ENCODE measurements around the gene GAB1. TPM values are rescaled to one million over a fixed set of nuclear protein-coding genes. Genes with fewer than 3 reads are reported as not detected.

GAB1 gene
- total RNA-seq, 4 donors from 2014 or later = 102 to 129 (median 118) TPM

GRCh38 chr4:143514497-143514896 is 177.8 kb downstream of the GAB1 start:
- Histone ChIP-seq H3K4me3 (peak overlapping the region; percentile 61 to 94), H3K4me1 (peaks cover 3 to 55% (median 10%) of the 10 kb centered on the region in 3 donors), H3K9me3 (no peaks in the 10 kb centered on the region), H3K36me3 (peaks cover 0 to 10% of the 10 kb centered on the region in 2 donors), H3K27ac (peak overlapping the region; percentile 93 to 99 (median 96)), H3K27me3 (no peaks in the 10 kb centered on the region)
- WGBS, 2 donors (ENCODE audit: low coverage in 1 of 2) = 0% methylated on average over 11 to 14 of the region's 18 CpGs
- no peak for TF ChIP-seq EP300 (IDR thresholded peaks at IDR 0.05)
- peak; percentile 6 for TF ChIP-seq POLR2AphosphoS5 (IDR thresholded peaks at IDR 0.05)
- no peak for TF ChIP-seq CTCF (IDR thresholded peaks at IDR 0.05)
- no peak for TF ChIP-seq POLR2A (IDR thresholded peaks at IDR 0.05)
- ATAC-seq = no peak

- Histone ChIP-seq H3K4me3 (peak overlapping the region; percentile 61 to 94), H3K27ac (peak overlapping the region; percentile 93 to 99 (median 96)), H3K4me1 (peaks cover 3 to 59% (median 13%) of the 10 kb centered on the region in 3 donors), H3K9me3 (no peaks in the 10 kb centered on the region), H3K36me3 (peaks cover 0 to 14% of the 10 kb centered on the region in 2 donors), H3K27me3 (no peaks in the 10 kb centered on the region)
- WGBS, 2 donors (ENCODE audit: low coverage in 1 of 2) = 0 to 10% methylated on average over 4 to 5 of the region's 5 CpGs
- no peak for ATAC-seq
- no peak for TF ChIP-seq CTCF (IDR thresholded peaks at IDR 0.05)
- TF ChIP-seq POLR2AphosphoS5 (IDR thresholded peaks at IDR 0.05) = no peak
These were observed 178.2 kb downstream of the GAB1 start for GRCh38 chr4:143514901-143515300.

- H3K27me3 ChIP-seq = no peaks in the 10 kb centered on the region
- TF ChIP-seq CTCF (IDR thresholded peaks at IDR 0.05) = no peak
- TF ChIP-seq POLR2A (IDR thresholded peaks at IDR 0.05) = no peak
- TF ChIP-seq EP300 (IDR thresholded peaks at IDR 0.05) = no peak
- TF ChIP-seq POLR2AphosphoS5 (IDR thresholded peaks at IDR 0.05) = no peak
- H3K27ac ChIP-seq = peak overlapping the region in 1 of 4 donors; percentile 93
- no peak for ATAC-seq
- H3K36me3 ChIP-seq = peaks cover 0 to 17% of the 10 kb centered on the region in 2 donors
- peak overlapping the region in 1 of 2 donors; percentile 61 for H3K4me3 ChIP-seq
- peaks cover 3 to 69% (median 13%) of the 10 kb centered on the region in 3 donors for H3K4me1 ChIP-seq
- no peaks in the 10 kb centered on the region for H3K9me3 ChIP-seq
These were observed 179.2 kb downstream of the GAB1 start for GRCh38 chr4:143515905-143516304.

GRCh38 chr4:143517764-143518163 is 181.1 kb downstream of the GAB1 start:
- ATAC-seq = no peak
- no peak overlapping the region for H3K4me3 ChIP-seq
- no peaks in the 10 kb centered on the region for H3K27me3 ChIP-seq
- H3K36me3 ChIP-seq = peaks cover 5 to 36% of the 10 kb centered on the region in 2 donors
- H3K9me3 ChIP-seq = no peaks in the 10 kb centered on the region
- peak overlapping the region in 2 of 4 donors; percentile 12 to 29 for H3K27ac ChIP-seq
- no peak for TF ChIP-seq POLR2AphosphoS5 (IDR thresholded peaks at IDR 0.05)
- no peak for TF ChIP-seq EP300 (IDR thresholded peaks at IDR 0.05)
- TF ChIP-seq POLR2A (IDR thresholded peaks at IDR 0.05) = no peak
- no peak for TF ChIP-seq CTCF (IDR thresholded peaks at IDR 0.05)
- peaks cover 3 to 72% (median 13%) of the 10 kb centered on the region in 3 donors for H3K4me1 ChIP-seq
- WGBS, 2 donors (ENCODE audit: low coverage in 1 of 2) = 63 to 69% methylated on average over 1 to 2 of the region's 2 CpGs

Small RNA genes lying within 50 kb of the gene (small RNA-seq; reads per million reads assigned to genes)
- gene MIR3139 = 0 reads per million in 4 donors
- gene RF00019 = 0 reads per million in 4 donors

Other genes starting within 250 kb of the GAB1 start
- gene USP38, start 152.0 kb upstream of the GAB1 start, total RNA-seq = 10 to 100 TPM; 24.2 to 29.9 (median 26.5) TPM
- gene SMARCA5, start 176.8 kb downstream of the GAB1 start, total RNA-seq = 10 to 100 TPM; 43.2 to 52.6 (median 48.8) TPM